GM12864 (cell line): ENCODE results near the gene FRMD4B.

Experiments used
- DNase-seq: peaks from one replicate; pipeline ENCODE4 v3.0.0-alpha.2; 2011; ENCODE audit warnings: low read depth
- H3K4me3 ChIP-seq: 2 replicates; pipeline ENCODE4 v1.5.1; 2011; ENCODE audit warnings: mild to moderate bottlenecking, low read depth, low read length, control low read depth
- CTCF ChIP-seq: IDR thresholded peaks from 2 replicates; pipeline ENCODE4 v1.5.1; 2011; ENCODE audit warnings: low read depth, mild to moderate bottlenecking, moderate library complexity, low read length, control low read depth, inconsistent platforms; ENCODE audit errors: missing control alignments

FRMD4B gene

GRCh38 chr3:69425249-69425648 is 39.4 kb upstream of the FRMD4B start:
- DNase-seq = no peak
- H3K4me3 ChIP-seq = no peak overlapping the region
- peak; percentile 73 for TF ChIP-seq CTCF

DNA sequence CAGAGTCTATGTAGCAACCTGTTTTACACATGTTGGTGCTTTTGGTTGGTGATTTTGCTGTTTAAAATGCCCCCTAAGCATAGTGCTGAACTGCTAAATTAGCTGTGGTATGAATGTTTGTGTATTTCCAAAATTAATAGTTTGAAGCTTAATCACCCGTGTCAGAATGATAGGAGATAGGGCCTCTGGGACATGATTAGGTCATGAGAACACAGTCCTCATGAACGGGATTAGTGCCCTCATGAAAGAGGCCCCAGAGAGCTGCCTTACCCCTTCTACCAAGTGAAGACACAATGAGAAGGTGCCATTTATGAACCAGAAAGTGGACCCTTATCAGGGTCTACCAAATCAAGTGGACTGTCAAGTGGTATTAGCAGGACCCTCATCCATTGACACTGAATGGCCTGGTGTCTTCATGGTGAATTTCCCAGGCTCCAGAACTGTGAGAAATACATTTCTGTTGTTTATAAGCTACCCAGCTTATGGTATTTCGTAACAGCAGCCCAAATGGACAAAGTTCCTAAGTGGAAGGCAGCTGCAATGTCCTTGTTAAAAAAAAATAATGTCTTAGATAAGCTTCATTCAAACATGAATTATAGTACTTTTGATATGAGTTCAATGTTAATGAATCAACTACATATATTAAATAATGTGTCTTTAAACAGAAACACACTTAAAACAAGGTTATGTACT is 37.7 kb upstream of the FRMD4B start:
- H3K4me3 ChIP-seq = no peak overlapping the region
- TF ChIP-seq CTCF = no peak
- no peak for DNase-seq

- H3K4me3 ChIP-seq = no peak overlapping the region
- DNase-seq = no peak
- no peak for TF ChIP-seq CTCF
Measured at GRCh38 chr3:69422751-69423150, 36.9 kb upstream of the FRMD4B start.

- no peak for TF ChIP-seq CTCF
- no peak for DNase-seq
- no peak overlapping the region for H3K4me3 ChIP-seq
Measured at GRCh38 chr3:69420781-69421520, 35.1 kb upstream of the FRMD4B start.

DNA sequence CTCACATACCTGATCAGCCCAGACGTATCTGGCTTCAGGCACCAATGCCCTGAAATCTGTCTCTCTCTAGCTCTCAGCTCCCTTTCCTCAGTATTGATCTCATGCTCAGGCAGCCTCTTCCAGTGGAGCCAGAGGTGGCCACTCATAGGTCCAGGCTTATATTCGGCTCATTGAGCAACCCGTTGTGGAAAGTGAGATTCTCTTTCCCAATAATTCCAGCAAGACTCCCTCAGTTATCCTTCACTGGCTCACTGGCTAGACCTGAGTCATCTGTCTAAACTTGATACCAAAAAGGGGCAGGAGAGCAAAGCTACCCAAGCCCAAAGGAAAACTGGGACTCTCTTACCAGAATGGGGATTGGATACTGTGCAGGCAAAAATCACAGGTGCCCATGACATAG is 33.4 kb upstream of the FRMD4B start:
- no peak for TF ChIP-seq CTCF
- H3K4me3 ChIP-seq = no peak overlapping the region

DNA sequence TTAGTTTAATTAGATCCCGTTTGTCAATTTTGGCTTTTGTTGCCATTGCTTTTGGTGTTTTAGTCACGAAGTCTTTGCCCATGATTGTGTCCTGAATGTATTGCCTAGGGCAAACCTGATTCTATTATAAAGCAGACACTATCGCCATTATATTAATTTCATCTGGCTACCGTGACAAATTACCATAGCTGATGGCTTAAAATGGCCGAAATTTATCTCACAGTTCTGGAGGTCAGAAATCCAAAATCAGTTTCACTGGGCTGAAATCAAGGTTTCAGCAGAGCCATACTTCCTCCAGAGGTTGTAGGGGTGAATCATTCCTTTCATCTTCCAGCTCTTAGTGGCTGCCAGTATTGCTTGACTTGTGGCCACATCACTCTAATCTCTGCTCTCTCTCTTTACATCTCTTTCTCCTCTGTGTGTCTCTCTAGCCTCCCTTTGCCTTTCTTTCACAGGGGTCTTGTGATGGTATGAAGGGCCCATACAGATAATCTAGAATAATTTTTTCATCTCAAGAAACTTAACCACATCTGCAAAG is 31.7 kb upstream of the FRMD4B start:
- no peak for TF ChIP-seq CTCF
- H3K4me3 ChIP-seq = no peak overlapping the region
- no peak for DNase-seq

More for the DNA sequence above, 33.4 kb upstream of the FRMD4B start:
- DNase-seq = no peak
